GM19395 (cell line): ENCODE results near the gene DUSP1.

Experiments
- ATAC-seq: cut with Tn5 transposase; IDR thresholded peaks from one replicate; pipeline ENCODE4 v1.9.1; 2021; ENCODE audit warnings: mild to moderate bottlenecking, moderate library complexity; ENCODE audit not compliant: unreplicated experiment

The DUSP1 gene

DNA sequence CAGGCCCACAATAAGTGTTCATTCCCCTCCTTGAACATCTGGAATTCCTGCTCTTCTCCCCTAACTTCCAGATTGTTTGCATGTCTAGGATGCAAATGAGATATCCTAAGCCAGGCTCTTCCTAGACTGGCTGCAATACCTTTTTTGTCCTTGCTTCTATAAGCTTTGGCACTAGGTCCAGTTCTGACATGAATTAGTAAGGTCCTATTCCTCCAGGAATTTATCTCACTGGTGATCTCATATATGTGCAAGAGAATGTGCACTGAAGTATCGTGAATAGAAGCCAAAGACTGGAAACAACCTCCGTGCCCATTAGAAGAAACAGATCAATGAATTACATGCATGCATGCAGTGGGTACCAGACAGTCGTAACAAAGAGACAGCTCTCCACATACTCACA, 25.2 kb downstream of the DUSP1 start:
- no peak for ATAC-seq

DNA sequence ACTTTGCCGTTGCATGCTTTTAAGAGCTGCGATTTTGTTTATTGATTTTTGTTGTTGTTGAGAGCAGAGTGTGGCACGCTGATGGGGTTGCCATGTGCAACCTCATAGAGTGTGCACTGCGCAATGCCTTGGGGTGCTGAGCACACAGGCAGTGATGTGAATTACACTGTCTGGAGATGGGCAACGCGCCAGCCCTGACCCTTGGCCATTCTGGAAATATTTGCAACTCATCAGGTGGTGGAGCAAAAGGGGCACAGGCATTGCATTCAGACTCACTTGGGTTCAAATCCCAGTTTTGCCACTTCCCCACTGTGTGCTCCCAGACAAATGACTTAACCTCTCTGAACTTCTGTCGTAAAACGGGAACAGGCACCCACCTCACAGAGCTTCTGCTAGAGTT, 25.6 kb downstream of the DUSP1 start:
- no peak for ATAC-seq

DNA sequence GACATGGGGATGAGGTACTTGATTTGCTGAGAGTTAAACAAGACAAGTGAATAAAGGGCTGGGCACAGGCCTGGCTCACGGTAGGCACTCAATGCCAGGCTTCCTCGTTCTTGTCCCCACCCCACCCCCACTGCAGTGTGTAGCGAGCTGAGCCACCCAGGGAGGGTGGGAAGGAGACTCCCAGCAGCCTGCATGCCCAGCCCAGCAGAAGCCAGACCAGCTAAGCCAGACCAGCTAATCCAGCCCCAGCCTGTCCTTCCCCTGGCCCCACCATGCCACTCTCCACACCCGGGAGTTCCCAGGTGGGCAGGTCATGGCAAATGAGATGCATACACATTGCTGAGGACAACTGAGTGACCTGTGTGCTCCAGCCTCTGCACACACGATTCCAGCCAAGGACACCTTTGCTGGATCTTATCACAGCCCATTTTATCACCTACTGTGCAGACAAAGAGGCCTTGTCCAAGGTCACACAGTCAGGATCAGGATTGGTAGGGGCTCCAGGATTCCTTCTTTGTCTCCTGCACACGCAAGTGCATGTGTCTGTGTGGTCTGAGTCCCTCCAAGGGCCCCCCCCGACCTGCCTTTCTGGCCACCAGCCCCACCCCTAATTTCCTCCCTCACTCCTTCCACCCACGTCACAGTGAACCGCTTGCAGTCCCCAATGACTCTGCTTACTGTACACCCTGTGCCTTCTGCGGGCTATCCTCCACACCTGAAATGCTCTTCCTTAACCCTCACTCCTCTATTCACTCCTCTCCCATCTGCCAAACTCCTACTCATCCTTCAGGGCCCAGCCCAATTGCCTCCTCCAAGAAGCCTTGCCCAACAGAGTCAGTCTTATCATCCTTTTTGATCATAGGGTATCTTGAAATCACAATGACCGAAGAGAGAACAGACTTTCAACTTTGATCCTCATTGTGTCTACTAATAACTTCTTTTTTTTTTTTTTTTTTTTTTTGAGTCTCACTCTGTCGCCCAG, 26.6 kb downstream of the DUSP1 start:
- no peak for ATAC-seq

GRCh38 chr5:172743112-172743959, 27.7 kb downstream of the DUSP1 start:
- ATAC-seq = no peak

GRCh38 chr5:172741206-172741582, 29.8 kb downstream of the DUSP1 start:
- no peak for ATAC-seq

DNA sequence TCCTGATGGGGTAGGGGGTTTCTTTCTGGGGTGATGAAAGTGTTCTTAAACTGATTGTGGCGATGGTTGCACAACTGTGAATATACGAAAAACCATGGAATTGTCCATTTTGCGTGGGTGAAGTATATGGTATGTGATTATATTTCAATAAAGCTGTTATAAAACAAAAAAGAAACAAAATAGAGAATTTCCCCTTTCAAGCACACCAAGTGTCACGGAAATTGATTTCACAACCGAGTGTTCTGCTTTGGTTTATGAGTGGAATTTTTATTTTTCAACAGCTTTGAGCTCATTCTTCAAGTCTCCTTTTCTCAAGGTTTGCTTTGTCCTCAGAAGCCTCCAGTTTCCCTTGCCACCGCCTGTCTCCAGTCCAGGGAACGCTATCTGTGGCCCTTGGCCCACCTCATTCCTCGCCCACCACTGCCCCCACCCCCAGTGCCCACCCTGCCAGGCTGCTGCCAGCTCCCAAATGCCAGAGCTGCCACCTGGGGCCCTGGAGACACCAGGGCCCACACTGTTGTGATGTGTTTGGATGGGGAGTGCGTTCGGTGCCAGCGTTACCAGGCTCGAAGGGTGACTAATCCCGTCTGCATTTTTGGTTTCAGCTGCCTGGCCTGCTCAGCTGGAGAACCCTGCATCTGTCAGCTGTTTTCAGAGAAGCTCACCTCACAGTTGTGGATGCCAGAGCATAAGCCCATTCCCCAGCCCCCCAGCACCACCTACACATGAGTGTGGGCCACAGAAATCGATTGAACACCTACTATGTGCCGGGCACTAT, 30.4 kb downstream of the DUSP1 start:
- no peak for ATAC-seq

GRCh38 chr5:172739375-172739774, 31.6 kb downstream of the DUSP1 start:
- ATAC-seq = no peak

DNA sequence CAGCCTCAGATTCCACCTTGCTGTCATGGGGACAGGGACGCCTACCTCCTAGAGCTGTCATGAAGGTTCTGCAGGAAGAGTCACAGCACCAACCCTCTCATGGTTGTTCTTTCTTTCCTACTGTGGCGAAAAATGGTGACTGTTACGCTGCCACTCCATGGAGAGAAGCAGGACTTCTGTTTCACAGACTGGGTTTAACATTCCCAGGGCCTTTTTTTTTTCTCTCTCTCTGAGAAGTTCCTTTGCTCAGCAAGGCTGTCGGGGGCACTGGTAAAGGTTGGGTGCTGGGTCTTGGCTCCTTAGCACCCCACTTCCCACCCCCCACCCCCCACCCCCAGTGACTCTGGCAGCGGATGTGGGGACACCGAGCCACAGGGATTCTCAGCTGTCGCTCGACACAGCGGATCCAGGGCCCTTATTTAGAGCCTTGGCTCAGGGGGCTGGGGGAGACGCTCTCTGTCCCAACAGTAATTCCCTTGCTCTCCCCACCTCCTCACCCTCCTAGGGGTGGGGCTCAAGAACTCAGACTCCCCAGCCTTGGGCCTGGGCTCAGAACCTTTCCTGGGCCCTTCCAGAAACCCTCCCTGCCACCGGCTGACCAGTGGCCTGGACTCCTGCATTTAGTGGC, 34.4 kb downstream of the DUSP1 start:
- no peak for ATAC-seq

DNA sequence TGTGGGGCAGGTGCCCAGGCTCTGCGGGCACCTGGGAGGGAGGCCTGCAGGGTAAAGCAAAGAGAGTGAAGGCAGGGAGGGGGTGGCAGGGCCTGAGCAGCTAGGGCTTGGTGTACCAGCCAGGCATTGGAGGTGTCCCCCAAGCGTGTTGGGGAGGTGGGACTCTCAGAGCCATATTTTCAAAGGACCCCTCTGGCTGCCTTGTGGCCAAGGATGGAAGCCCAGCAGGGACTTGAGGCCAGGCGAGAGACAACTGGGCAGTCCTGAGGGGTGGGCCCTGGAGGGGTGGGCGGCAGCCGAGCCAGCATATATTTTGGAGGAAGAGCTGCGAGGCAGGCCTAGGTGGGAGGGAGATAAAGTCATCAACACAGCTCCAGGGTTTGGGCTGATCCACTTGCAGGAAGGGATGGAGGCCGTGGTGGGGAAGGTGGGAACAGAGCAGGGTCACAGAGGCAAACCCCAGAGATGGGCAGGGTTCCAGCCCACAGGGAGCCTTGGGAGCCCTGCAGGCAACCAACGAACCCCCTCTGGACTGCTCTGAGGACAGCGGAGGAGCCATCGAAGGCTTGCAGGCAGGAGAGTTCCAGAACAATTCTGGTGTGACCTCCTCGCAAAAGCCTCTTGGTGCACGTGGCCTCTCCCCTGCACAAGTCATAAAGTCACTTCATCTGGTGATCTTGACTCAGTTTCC, 35.7 kb downstream of the DUSP1 start:
- ATAC-seq = no peak

DNA sequence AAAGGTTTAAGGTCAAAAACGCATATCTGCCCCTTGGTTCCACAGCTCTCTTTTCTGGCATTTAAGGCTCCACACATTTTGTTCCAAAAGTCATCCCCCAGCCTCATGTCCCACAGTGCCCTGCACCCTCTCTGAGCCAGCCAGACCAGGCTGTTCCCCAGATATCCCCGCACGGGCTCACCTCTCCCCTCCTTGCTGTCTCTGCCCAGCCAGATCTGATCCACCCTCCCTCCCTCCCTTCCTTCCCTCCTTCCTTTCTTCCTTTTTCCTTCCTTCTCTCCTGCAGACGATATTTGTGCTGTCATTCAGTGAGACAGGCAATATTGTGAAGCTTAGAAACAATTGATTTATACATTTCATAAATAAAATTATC, 37.0 kb downstream of the DUSP1 start:
- ATAC-seq = no peak

DNA sequence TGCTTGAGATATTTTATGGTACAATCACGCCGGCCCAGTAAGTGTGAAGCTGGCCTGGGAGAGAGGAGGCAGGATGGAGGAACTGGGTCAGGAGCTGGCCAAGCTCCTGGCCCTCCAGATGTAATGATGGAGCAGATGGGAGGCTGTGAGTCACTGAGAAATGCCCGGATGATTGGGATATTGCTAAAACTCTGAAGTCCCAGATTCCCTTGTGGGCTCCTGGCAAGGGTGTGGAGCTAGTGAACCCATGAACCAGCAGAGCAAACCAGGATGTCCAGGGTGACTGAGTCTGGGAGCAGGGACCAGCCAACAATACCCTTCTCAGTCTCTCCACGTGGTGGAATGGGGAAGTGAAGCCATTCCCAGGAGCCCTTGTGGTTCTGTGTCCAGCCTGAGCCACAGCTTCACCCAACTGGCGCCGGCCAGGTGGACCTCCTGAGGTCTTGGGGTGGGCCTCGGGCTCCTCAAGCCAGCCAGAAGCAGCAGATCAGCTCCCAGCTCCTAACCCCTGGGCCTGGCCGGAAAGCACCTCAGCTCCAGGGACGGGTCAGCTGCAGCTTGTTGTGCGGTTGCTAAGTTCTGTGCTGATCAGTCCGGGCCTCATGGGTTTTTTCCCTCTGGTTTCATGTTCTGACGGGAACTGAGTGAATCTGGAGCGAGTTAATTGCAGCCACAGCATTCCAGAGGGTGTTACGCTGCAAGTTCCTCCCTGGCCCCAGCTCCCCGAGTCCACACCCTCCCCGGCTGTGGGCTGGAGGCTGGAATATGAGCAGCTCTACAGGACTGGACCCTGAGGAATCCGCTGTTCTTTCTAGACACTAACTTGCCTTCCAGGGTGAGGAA, 37.6 kb downstream of the DUSP1 start:
- ATAC-seq = no peak

DNA sequence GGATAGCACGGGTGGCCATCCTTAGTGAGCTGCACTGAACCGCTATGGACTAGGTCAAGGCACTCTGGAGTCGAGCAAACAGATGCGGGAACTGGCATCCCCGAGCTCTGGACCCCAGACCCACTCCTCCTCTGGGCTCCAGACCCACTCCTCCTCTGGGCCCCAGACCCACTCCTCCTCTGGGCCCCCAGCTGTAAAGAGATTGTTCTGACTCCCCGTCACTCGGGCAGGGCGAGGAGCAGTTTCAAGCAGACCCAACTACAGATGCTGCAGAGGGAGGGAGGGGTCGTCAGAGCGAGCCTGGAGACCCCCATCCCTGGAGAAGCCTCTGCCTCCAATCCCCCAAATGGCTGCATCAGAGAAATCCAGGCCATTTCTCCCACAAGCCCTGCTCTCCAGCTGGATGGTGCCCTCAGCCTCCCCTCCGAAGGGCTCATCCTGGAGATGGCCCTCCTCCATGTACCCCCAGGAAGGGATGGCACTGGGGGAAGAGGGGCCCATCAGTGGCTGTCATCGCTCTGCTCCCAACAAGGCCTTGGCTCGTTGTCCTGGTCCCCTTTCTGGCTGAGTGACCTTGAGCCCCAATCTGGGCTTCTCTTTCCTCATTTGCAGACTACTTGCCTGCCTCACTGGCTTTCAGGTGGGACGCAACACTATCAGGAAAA, 38.7 kb downstream of the DUSP1 start:
- no peak for ATAC-seq

- ATAC-seq = no peak
These were observed 39.3 kb downstream of the DUSP1 start for GRCh38 chr5:172731680-172732074.

DNA sequence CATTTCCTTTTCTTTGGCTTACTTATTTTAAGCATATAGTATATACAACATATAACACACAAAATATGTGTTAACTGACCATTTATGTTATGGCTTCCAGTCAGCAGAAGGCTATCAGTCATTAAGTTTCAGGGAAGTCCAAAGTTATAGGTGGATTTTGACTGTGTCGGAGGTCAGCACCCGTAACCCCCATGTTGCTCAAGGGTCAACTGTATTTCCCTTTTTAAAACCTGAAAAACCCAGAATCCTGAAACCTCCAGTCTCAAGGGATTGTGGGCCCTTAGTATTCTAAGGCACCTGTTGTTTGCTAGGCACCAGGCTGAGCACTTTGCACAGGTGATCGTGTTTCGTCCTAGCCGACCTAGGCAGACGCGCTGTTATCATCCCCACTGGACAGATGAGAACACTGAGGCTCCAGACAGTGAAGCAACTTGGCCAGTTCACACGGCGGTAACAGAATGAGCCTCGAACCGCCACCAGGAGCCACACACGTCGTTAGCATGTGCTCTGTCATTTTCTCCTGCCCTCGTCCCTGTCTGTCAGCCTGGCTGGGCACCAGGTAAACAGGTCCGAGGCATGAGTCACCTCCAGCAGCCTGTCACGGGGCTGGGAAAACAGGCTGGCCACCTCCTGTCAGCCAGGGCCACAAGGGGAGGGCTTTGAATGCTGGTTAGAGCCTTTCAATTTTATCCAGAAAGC, 39.9 kb downstream of the DUSP1 start:
- ATAC-seq = no peak

DNA sequence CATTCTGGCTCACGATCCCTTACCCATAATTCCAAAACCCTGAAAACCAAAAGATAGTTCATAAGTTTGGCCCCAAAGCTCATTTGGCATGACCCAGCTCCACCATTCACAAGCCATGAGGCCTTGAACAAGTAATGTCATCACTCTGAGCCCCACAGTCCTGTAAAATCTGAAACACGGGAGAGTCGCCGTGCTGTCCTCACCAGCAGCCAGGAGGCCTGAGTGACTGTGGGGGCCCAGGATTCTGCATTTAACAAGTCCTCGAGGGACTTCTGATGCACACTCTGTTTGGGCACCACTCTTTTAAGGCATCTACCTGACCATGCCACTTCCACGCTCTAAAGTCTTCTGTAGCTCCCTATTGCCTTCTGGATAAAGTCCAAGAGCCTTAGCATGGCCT, 40.8 kb downstream of the DUSP1 start:
- no peak for ATAC-seq

- ATAC-seq = no peak
These were observed 41.4 kb downstream of the DUSP1 start for GRCh38 chr5:172729588-172729987.

GRCh38 chr5:172728481-172729241, 42.3 kb downstream of the DUSP1 start:
- ATAC-seq = no peak
